ENCODE results near the gene SUSD3.
"Not testable (repeated sequence)": the region's sequence is repeated elsewhere in the genome, so short reads cannot be mapped to it uniquely, and the experiment has no call there.

The SUSD3 gene

GRCh38 chr9:93091453-93092081, 33.1 kb downstream of the SUSD3 start:
- DNase-seq (ENCODE audit: low read depth in 1 of 2, low spot score in 1 of 2), result peak in 1 of 2 donors; percentile 33

GRCh38 chr9:93092251-93092991, 33.9 kb downstream of the SUSD3 start:
- no peak for DNase-seq (ENCODE audit: low read depth in 1 of 2, low spot score in 1 of 2)

GRCh38 chr9:93093127-93093876, 34.8 kb downstream of the SUSD3 start:
- DNase-seq (ENCODE audit: low read depth in 1 of 2, low spot score in 1 of 2), result no peak

- no peak for DNase-seq (ENCODE audit: low read depth in 1 of 2, low spot score in 1 of 2)
These were observed 35.6 kb downstream of the SUSD3 start for GRCh38 chr9:93093877-93094657.

- DNase-seq (ENCODE audit: low read depth in 1 of 2, low spot score in 1 of 2), result no peak
These were observed 36.2 kb downstream of the SUSD3 start for GRCh38 chr9:93094658-93095204.

GRCh38 chr9:93095205-93096130, 37.0 kb downstream of the SUSD3 start:
- peak; percentile 100 for DNase-seq (ENCODE audit: low read depth in 1 of 2, low spot score in 1 of 2)

- DNase-seq (ENCODE audit: low read depth in 1 of 2, low spot score in 1 of 2), result peak in 1 of 2 donors; percentile 32
These were observed 37.8 kb downstream of the SUSD3 start, which contains the start of gene CARD19 for GRCh38 chr9:93096131-93096802. Gene CARD19, plus strand, starts transcription at chr9:93096217. Its CDS starts 129 bp downstream, at chr9:93096346.

GRCh38 chr9:93096811-93097382, 38.4 kb downstream of the SUSD3 start:
- DNase-seq (ENCODE audit: low read depth in 1 of 2, low spot score in 1 of 2), result no peak

GRCh38 chr9:93097511-93098201, 39.2 kb downstream of the SUSD3 start:
- no peak for DNase-seq (ENCODE audit: low read depth in 1 of 2, low spot score in 1 of 2)

- peak; percentile 29 to 52 for DNase-seq (ENCODE audit: low read depth in 1 of 2, low spot score in 1 of 2)
These were observed 39.9 kb downstream of the SUSD3 start for GRCh38 chr9:93098236-93098946.

GRCh38 chr9:93099551-93100275, 41.2 kb downstream of the SUSD3 start:
- DNase-seq (ENCODE audit: low read depth in 1 of 2, low spot score in 1 of 2), result no peak

GRCh38 chr9:93100276-93100636, 41.8 kb downstream of the SUSD3 start:
- no peak for DNase-seq (ENCODE audit: low read depth in 1 of 2, low spot score in 1 of 2)

- not testable (repeated sequence) for DNase-seq (ENCODE audit: low read depth in 1 of 2, low spot score in 1 of 2)
These were observed 42.6 kb downstream of the SUSD3 start for GRCh38 chr9:93101086-93101485.

GRCh38 chr9:93105620-93106019, 47.1 kb downstream of the SUSD3 start:
- DNase-seq (ENCODE audit: low read depth in 1 of 2, low spot score in 1 of 2), result no peak

GRCh38 chr9:93107151-93107824, 48.8 kb downstream of the SUSD3 start:
- DNase-seq (ENCODE audit: low read depth in 1 of 2, low spot score in 1 of 2), result no peak

- DNase-seq (ENCODE audit: low read depth in 1 of 2, low spot score in 1 of 2), result no peak
These were observed 49.3 kb downstream of the SUSD3 start for GRCh38 chr9:93107825-93108161.

Data from activated T-helper 1 cell treated with anti-CD3 and anti-CD28 coated beads, Interleukin-2, amount 50 U/mL, for 16 hours (primary cell).